Astrocyte of the spinal cord (primary cell): ENCODE data around the gene SMARCC1.

Experiments used
- DNase-seq: peaks from one replicate; pipeline ENCODE4 v3.0.0; 2011; ENCODE audit warnings: low read depth, low spot score
- H3K4me3 ChIP-seq: 2 replicates; pipeline ENCODE4 v1.5.1; 2011; ENCODE audit warnings: low read depth, mild to moderate bottlenecking, low read length, moderate library complexity
- CTCF ChIP-seq: IDR thresholded peaks from 2 replicates; pipeline ENCODE4 v1.5.1; 2012; ENCODE audit warnings: low read depth, mild to moderate bottlenecking, low read length, inconsistent platforms
- in situ Hi-C: cut with HindIII; loops from 2 replicates; pipeline ENCODE4 v1.10.0; 2017; ENCODE audit warnings: low sequenced_read_pairs

Gene SMARCC1

GRCh38 chr3:47661121-47661752, 120.5 kb downstream of the SMARCC1 start:
- no peak for TF ChIP-seq CTCF
- in situ Hi-C loops: no loop called here
- H3K4me3 ChIP-seq: no peak overlapping the region
- DNase-seq: peak; percentile 74

- no peak for DNase-seq
- no peak for TF ChIP-seq CTCF
- in situ Hi-C loops: no loop called here
These were observed 123.2 kb downstream of the SMARCC1 start for GRCh38 chr3:47658444-47658843.

GRCh38 chr3:47652142-47652541, 129.6 kb downstream of the SMARCC1 start:
- H3K4me3 ChIP-seq: no peak overlapping the region
- DNase-seq: no peak
- in situ Hi-C loops: no loop called here
- no peak for TF ChIP-seq CTCF

More at GRCh38 chr3:47658444-47658843, 123.2 kb downstream of the SMARCC1 start:
- no peak overlapping the region for H3K4me3 ChIP-seq

GRCh38 chr3:47650294-47650693, 131.4 kb downstream of the SMARCC1 start:
- DNase-seq: no peak
- no peak for TF ChIP-seq CTCF
- in situ Hi-C loops: no loop called here
- H3K4me3 ChIP-seq: no peak overlapping the region

GRCh38 chr3:47647550-47647949, 134.1 kb downstream of the SMARCC1 start:
- no peak for TF ChIP-seq CTCF
- H3K4me3 ChIP-seq: no peak overlapping the region
- DNase-seq: no peak
- in situ Hi-C loops: no loop called here

- no peak overlapping the region for H3K4me3 ChIP-seq
- no peak for DNase-seq
- no peak for TF ChIP-seq CTCF
- in situ Hi-C loops: no loop called here
These were observed 135.3 kb downstream of the SMARCC1 start for GRCh38 chr3:47646362-47646761.
